ENCODE data around the gene KCTD5. TPM values are rescaled to one million over a fixed set of nuclear protein-coding genes. Genes with fewer than 3 reads are reported as not detected.

KCTD5 gene
- total and polyA plus RNA-seq, 2 experiments from 2014 or later: 19.7 to 31.8 TPM

GRCh38 chr16:2713985-2714774, 31.9 kb downstream of the KCTD5 start:
- Histone ChIP-seq H3K79me2 (replicated peaks; ENCODE audit: insufficient read depth) (no peaks in the 10 kb centered on the region), H3K4me1 (ENCODE audit: insufficient read depth) (no peaks in the 10 kb centered on the region), H3K27me3 (ENCODE audit: insufficient read depth) (no peaks in the 10 kb centered on the region), H3F3A (replicated peaks; ENCODE audit: low read depth) (no peaks in the 10 kb centered on the region), H4K20me1 (replicated peaks; ENCODE audit: insufficient read depth) (no peaks in the 10 kb centered on the region), H3K27ac (ENCODE audit: low read depth) (no peak overlapping the region), H3K9me2 (ENCODE audit: insufficient read depth) (no peaks in the 10 kb centered on the region), H3K36me3 (ENCODE audit: insufficient read depth) (no peaks in the 10 kb centered on the region), H3K4me2 (no peak overlapping the region), H2AFZ (no peak overlapping the region), H3K4me3 (no peak overlapping the region)
- H3K4me1 Mint-ChIP-seq: peaks cover 7% of the 10 kb centered on the region; the same call in 2 of the 3 replicates
- ATAC-seq (no peak), DNase-seq (ENCODE audit: low spot score) (no peak)
- no peak overlapping the region for H3K27ac Mint-ChIP-seq
- H3K27me3 Mint-ChIP-seq (ENCODE audit: insufficient read depth, low read depth, poor library complexity): peaks cover 20% of the 10 kb centered on the region
- no peaks in the 10 kb centered on the region for H3K9me3 Mint-ChIP-seq
- H3K4me3 Mint-ChIP-seq: no peak overlapping the region; the same call in 2 of the 3 replicates
- no peaks in the 10 kb centered on the region; the same call in 2 of the 3 replicates for H3K36me3 Mint-ChIP-seq (ENCODE audit: low read depth)
- TF ChIP-seq ZNF462 (CRISPR knock-in tag; IDR thresholded peaks at IDR 0.05): no peak
- TF ChIP-seq ZNF114 (CRISPR knock-in tag; IDR thresholded peaks at IDR 0.05): no peak
- TF ChIP-seq EZH2 (IDR thresholded peaks at IDR 0.05; ENCODE audit: low read depth, unreplicated experiment): no peak

GRCh38 chr16:2715064-2715463, 32.7 kb downstream of the KCTD5 start:
- H3K79me2 ChIP-seq (replicated peaks; ENCODE audit: insufficient read depth): no peaks in the 10 kb centered on the region
- ATAC-seq (peak; percentile 16), DNase-seq (ENCODE audit: low spot score) (peak; percentile 37)
- Mint-ChIP-seq H3K36me3 (ENCODE audit: low read depth) (no peaks in the 10 kb centered on the region; the same call in 2 of the 3 replicates), H3K27ac (no peak overlapping the region), H3K9me3 (no peaks in the 10 kb centered on the region), H3K4me3 (peak overlapping the region; percentile 48; the same call in 2 of the 3 replicates), H3K27me3 (ENCODE audit: insufficient read depth, low read depth, poor library complexity) (peaks cover 20% of the 10 kb centered on the region), H3K4me1 (peaks cover 7% of the 10 kb centered on the region; the same call in 2 of the 3 replicates)
- peak overlapping the region; percentile 43; the same call in 1 of the 2 replicates for H3K4me3 ChIP-seq
- peak overlapping the region; percentile 68; the same call in 1 of the 2 replicates for H3K4me2 ChIP-seq
- H3K9me2 ChIP-seq (ENCODE audit: insufficient read depth): no peaks in the 10 kb centered on the region
- no peak overlapping the region for H3K27ac ChIP-seq (ENCODE audit: low read depth)
- no peak overlapping the region for H2AFZ ChIP-seq
- H3F3A ChIP-seq (replicated peaks; ENCODE audit: low read depth): 0 out of 2 replicates have a peak, but pooled peaks cover under 1% of the 10 kb centered on the region
- no peaks in the 10 kb centered on the region for H3K36me3 ChIP-seq (ENCODE audit: insufficient read depth)
- H3K4me1 ChIP-seq (ENCODE audit: insufficient read depth): no peaks in the 10 kb centered on the region
- H3K27me3 ChIP-seq (ENCODE audit: insufficient read depth): no peaks in the 10 kb centered on the region
- H4K20me1 ChIP-seq (replicated peaks; ENCODE audit: insufficient read depth): no peaks in the 10 kb centered on the region
- TF ChIP-seq EZH2 (IDR thresholded peaks at IDR 0.05; ENCODE audit: low read depth, unreplicated experiment) (no peak), ZNF462 (CRISPR knock-in tag; IDR thresholded peaks at IDR 0.05) (no peak), JUNB (IDR thresholded peaks at IDR 0.05; ENCODE audit: unreplicated experiment) (no peak)

Measured in GM23338 (cell line).